Cardiac septum (tissue), 1 donor: Measurements from ENCODE around the gene KLHDC4. TPM values are rescaled to one million over a fixed set of nuclear protein-coding genes. Genes with fewer than 3 reads are reported as not detected.

Experiments used
- DNase-seq: peaks from one replicate; pipeline ENCODE4 v3.0.0-alpha.2; 2020; ENCODE audit warnings: low spot score
- intact Hi-C: fragments of 100-400 bp; cut with DNase I; formaldehyde crosslinking; loops from one replicate; pipeline ENCODE4 v1.14.0; 2022
- total RNA-seq: library from RNA; stranded (reverse); fragmentation: NEBNext Ultra II Directional; extraction: Animal tissue kit (Norgen Biotek cat#: 25700); gene quantifications from one replicate; pipeline ENCODE4 v1.2.1, GENCODE V29; 2021
- donor health status: DM: no; HTN: no; CAD: no.

Gene KLHDC4
- total RNA-seq, 1 donor from 2014 or later, result 12.6 TPM

DNA sequence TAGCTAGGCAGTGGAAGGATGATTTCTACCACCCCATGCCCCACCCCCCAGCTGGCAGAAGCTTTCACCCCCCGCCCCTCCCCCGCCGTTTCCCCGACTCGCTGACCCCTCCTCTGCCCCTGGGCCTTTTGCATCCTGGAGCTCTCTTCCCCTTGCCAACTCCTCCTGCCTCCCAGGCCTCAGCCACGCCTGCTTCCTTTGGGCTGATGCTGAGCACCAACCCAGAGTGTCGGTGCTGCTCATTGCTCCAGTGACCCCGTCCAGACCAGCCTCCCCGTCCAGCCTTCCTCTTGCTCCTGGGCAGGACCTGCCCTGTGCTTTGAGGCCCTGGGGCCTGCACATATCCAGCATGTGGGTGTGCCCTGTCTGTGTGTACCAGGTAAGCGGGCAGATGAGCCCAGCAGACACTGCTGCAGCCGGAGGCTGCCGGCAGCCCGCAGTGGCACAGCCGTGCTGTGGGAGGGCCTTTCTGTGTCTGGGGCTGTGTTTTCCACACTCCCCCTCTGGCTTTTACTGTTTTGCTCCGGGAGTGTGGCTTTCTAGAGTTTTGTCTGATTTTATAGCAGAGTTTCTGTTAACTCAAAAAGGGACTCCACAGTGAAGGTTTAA, 90.6 kb downstream of the KLHDC4 start:
- intact Hi-C loops, result no loop called here
- DNase-seq, result no peak

DNA sequence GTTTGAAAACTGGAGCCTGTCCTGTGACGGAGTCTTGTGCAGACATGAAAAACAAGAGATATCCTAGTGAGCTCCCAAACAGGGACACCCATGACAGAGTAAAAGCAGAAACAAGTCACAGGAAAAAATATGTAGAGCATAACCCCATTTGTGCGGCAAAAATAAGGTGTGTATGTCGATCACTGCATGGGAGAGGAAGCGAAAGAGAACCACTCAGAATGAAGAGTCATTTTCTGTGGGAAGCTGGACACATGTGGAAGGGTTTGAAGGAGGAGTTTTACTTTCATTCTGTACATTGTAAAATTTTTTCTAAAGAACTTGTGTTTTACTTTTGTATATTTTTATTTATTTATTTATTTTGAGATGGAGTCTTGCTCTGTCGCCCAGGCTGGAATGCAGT, 91.4 kb downstream of the KLHDC4 start:
- no peak for DNase-seq
- intact Hi-C loops, result no loop called here

DNA sequence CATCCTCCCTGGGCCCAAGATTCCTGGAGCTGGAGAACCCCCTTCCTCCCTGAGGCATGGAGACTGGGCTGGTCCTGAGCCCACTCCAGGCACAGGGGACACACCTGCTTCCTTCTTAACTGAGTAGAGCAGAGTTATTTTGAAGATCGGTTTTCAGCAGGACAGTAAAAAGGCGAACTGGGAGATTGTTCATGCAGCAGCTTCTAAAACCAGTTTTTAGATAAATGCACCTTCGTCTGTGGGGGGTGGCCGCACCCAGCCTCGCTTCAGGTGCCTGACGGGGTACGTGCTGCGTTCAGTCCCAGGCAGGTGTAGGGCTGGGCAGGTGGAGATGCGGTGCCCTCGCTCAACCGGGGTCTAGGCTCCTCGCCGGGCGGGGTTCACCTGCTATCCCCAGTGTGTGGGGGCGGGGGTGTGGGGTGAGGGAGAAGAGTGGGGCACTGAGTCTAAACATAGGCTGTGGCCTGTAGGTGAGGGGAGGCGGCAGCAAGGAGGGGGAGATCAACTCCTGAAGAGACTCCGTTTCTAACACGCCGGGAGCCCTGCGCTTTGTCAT, 94.0 kb downstream of the KLHDC4 start:
- DNase-seq, result no peak
- intact Hi-C loops, result no loop called here

DNA sequence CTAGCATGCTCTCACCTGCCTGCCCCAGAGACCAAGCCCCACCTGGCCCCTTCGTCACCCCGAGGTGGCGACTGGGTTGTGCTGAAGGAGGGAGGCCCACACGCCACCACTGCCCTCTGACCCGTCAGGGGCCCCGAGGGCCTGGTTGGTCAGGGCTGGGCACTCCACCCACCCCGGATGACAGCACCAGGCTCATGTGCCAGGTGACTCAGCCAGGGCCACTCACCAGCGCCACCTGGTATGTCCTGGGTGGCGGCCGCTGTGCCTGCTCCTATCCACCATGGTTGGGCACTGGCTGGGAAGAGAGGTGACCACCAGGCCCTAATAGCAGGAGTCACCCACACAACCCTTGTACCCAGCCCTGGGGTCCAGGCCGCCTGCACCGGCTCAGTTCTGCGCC, 94.6 kb downstream of the KLHDC4 start:
- no peak for DNase-seq
- intact Hi-C loops, result no loop called here

DNA sequence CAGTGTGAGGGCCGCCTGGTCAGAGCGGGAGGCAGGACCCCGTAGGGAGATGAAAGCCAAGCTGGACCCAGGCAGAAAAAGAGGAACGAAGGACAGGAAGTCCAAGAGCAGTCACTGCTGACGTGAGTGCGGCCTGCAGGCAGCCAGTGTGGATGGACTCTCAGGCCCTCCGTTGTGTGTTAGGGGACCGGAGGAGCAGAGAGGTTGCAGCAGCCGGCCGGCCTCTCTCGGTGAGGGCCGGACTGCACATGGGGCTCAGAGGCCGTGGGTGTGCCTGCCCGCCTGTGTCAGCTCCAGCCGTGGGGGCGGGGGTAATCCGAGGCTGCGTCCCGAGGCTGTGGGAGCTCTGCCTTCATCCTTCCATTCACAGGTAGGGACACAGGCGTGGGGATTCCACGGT, 96.1 kb downstream of the KLHDC4 start:
- intact Hi-C loops, result no loop called here
- DNase-seq, result no peak

DNA sequence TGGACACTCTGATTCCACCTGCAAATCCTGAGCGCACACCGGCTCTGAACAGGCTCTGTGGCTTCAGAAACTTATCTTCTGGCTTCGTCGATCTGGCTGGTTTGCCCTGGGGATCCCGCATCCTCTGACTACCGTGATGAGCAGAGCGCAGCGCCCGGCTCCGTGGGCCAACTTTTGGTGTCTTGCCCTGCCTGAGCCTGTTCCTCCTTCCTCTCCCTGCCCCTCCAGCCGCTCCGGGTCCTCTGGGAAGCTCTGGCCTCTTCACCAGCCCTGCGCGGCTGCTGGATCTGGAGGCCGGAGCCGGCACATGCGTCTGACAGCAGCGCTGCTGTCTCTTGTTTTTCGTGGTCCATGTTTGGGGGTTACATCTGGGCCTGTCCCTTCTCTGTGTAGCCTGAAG, 97.8 kb downstream of the KLHDC4 start:
- DNase-seq, result no peak
- intact Hi-C loops, result no loop called here

DNA sequence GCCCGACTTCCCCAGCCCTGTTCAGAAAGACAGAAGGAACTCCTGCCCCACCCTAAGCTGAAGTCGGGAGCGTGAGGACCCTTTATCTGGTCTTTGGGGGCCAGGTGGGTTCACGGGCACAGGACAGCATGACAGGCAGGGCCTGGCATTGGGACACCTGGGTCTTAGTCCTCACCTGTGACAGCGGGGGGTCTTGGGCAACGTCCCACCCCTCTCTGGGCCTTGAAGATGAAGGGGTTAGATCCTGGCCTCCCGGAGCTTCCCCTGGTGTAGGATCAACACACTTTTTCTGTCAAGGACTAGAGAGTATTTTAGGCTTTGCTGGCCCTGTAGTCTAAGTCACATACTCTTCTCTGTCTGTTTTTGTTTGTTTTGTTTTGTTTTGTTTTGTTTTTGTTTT, 98.3 kb downstream of the KLHDC4 start:
- DNase-seq, result no peak
- intact Hi-C loops, result no loop called here

DNA sequence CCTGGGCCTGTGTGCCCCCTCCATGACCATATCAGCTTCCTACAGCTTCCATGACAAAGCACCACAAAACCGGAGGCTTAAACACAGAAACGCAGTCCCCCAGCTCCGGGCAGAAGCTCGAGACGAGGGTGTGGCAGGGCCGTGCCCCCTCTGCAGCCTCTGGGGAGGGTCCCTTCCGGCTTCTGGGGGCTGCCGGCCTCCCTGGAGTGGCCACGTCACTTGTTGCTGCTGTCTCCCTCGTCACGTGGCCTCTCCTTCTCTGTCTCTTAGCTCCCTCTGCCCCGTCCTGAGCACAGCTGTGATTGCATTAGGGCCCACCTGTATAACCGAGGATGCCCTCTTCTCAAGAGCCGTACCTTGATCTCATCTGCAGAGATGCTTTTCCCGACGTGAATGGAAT, 98.9 kb downstream of the KLHDC4 start:
- intact Hi-C loops, result no loop called here
- DNase-seq, result no peak

DNA sequence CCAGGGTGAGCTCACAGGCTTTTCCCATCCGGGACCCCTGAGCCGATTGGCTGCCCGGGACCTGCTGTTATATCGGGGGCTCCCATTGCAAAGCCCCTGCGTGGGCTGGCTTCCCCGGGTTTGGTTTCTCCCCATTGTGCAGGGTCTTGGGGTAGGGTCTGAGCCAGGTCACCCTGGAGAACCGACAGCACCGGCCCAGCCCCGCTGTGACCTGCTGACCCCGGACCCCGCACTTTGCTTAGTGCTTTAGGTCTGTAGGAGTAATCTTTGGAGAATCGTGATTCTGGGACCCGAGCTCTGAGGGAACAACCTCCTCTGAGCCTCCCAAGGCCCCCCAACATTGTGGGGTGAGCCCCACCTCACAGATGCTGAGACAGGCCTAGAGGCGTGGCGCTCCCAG, 100.6 kb downstream of the KLHDC4 start:
- no peak for DNase-seq

DNA sequence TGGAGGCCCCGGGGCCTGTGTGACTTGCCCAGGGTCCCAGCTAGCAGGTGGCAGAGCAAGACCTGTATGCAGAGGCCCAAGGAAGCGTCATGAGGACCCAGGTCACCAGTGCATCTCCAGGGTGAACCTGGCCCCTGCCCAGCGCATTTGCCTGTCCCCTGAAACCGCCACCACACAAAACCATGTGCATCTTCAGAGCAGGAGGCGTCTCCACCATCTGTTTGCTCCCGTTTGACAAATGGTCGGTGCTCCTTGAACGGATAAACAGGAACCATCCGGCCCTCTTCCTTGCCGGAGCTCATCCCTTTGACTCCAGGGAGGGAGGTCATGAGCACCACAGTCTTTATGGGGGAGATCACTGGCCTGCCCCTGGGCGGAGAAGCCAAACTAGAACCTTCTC, 101.0 kb downstream of the KLHDC4 start:
- intact Hi-C loops, result no loop called here
- DNase-seq, result no peak

More for the DNA sequence above, 100.6 kb downstream of the KLHDC4 start:
- intact Hi-C loops, result no loop called here

DNA sequence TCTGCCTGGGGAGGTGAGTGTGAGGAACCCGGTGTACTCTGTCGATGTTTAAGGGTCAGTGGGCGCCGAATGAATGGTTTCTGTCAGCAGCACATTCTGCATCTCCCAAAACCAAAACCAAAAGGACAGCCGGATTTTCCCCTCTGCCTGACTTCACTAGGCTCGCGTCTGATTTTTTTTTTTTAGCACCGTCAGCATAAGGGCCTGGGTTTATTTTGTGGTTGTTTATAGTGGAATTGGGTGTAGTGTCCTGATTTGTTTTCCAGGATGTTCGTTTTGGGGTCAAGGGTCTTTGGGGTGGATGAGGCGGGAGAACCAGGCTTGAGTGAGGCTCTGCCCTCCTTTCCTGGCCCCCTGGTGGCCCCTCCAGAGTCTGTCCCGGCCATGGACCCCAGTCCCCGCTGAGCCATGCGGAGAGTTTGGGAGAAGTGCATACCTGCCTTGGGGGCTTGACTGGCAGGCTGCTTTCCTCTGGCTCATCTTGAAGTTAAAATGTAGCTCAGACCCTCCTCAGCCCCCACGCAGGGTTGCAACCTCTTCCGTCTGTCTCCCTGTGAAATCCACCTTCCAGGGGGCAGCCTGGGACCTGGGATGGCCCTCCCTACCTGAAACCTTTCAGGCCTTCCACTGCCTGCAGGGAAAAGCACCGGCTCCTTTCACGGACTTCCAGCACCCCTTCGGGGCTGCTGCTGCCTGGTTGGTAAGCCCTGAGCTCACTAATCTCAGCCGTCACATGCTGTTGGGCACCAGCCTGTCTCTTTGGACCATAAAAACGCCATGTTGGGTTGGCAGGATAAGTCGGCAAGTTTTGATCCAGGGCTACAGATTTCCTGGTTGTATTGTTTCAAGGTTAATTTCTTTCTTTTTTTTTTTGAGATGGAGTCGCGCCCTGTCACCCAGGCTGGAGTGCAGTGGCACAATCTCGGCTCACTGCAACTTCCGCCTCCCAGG, 103.3 kb downstream of the KLHDC4 start:
- DNase-seq, result no peak
- intact Hi-C loops, result no loop called here

DNA sequence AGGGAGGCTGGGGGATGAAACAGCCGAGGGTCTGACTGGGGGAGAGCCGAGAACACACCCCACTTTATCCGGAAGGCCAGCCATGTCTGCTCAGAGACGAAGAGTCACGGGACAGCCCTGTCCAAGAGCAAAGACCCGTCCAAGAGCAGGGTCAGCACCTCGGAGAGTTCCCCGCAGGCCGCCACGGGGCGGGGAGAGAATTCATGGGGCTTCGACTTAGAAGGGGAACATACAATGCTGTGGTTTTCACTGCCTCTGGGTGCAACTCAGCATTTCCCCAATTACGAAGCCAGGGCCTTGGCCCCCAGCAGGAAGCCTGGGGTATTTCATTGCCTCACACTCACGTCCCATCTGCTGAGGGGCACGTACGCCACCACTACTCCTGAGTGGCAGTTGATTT, 104.2 kb downstream of the KLHDC4 start:
- no peak for DNase-seq
- intact Hi-C loops, result no loop called here

DNA sequence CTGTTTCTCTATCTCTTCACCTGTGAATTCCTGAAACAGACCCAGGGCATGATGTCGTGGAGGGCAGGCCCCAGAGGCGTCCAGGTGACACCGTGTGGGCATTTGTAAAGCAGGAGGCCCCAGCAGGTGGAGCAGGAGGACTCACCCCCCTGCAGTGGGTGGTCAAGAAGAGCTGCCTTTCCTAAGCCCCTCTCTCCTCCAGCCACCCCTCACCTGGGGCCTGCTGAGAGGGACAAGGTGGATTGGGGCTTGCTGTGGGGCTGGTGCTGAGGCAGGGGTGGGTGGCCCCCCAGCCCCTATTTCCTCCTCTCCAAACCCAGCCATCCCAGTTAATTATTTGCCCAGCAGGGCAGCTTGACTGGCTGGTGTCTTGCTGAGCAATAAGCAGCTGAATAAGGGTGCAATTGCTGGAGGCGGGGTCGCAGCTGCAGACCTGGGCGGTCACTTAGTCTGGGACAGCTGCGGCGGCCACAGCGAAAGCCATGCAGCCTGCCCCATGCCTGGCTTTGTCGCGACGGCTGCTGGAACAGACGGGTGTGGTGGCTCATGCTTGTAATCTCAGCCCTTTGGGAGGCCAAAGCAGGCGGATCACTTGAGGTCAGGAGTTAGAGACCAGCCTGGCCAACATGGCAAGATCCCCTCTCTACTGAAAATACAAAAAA, 107.1 kb downstream of the KLHDC4 start:
- intact Hi-C loops, result no loop called here
- DNase-seq, result no peak

Other genes starting within 250 kb of the KLHDC4 start
- 0.11 TPM for gene JPH3, start 163.5 kb downstream of the KLHDC4 start, total RNA-seq
- 8.2 TPM for gene SLC7A5, start 103.5 kb upstream of the KLHDC4 start, total RNA-seq
- not detected for gene CA5A, start 170.5 kb upstream of the KLHDC4 start, total RNA-seq
- 18.4 TPM for gene BANP, start 185.4 kb upstream of the KLHDC4 start, total RNA-seq